H1 (cell line): ENCODE results near the gene PRICKLE1. TPM values are rescaled to one million over a fixed set of nuclear protein-coding genes. Genes with fewer than 3 reads are reported as not detected.

ENCODE experiments used
- CEBPB ChIP-seq: IDR thresholded peaks from 2 replicates; pipeline ENCODE4 v1.6.1; 2012; ENCODE audit warnings: low read depth, low read length
- CHD1 ChIP-seq: IDR thresholded peaks from 2 replicates; pipeline ENCODE4 v1.6.1; 2012; ENCODE audit warnings: low read depth, low read length, improper control_type of control experiment
- CHD2 ChIP-seq: IDR thresholded peaks from 2 replicates; pipeline ENCODE4 v1.6.1; 2012; ENCODE audit warnings: low read length, improper control_type of control experiment
- CREB1 ChIP-seq: IDR thresholded peaks from 2 replicates; pipeline ENCODE4 v1.6.1; 2012; ENCODE audit warnings: inconsistent platforms
- CTCF ChIP-seq, 3 experiments: IDR thresholded peaks; 1 replicate in 2 of 3; 2 replicates in 1 of 3; pipeline versions ENCODE4 v1.5.1 to v1.6.1; 2011; ENCODE audit warnings: low read length in 3 of 3, mild to moderate bottlenecking in 3 of 3, inconsistent platforms in 2 of 3, low read depth in 1 of 3, moderate library complexity in 1 of 3; ENCODE audit not compliant: insufficient read depth in 1 of 3; ENCODE audit errors: control extremely low read depth in 1 of 3
- E2F6 ChIP-seq: IDR thresholded peaks from 2 replicates; pipeline ENCODE4 v1.6.1; 2012; ENCODE audit warnings: inconsistent platforms
- EZH2 ChIP-seq: fragments of 200-600 bp; sonication (generic); IDR thresholded peaks from 2 replicates; pipeline ENCODE4 v1.7.1; 2012; ENCODE audit warnings: low read depth, mild to moderate bottlenecking, moderate library complexity, low read length, inconsistent platforms; ENCODE audit not compliant: severe bottlenecking
- GTF2F1 ChIP-seq: IDR thresholded peaks from 2 replicates; pipeline ENCODE4 v1.6.1; 2012; ENCODE audit warnings: low read depth, low read length, improper control_type of control experiment, borderline replicate concordance
- HDAC2 ChIP-seq, 2 experiments: fragments of 300-600 bp in 1 of 2; sonication (generic) in 1 of 2; IDR thresholded peaks; 2 replicates each; pipeline ENCODE4 v1.6.1; 2011 to 2012; ENCODE audit warnings: low read depth in 2 of 2, low read length in 2 of 2, mild to moderate bottlenecking in 2 of 2, moderate library complexity in 2 of 2, borderline replicate concordance in 1 of 2, inconsistent platforms in 1 of 2
- JUND ChIP-seq: IDR thresholded peaks from 2 replicates; pipeline ENCODE4 v1.6.1; 2011; ENCODE audit warnings: mild to moderate bottlenecking, improper control_type of control experiment, low read length
- KDM5A ChIP-seq: fragments of 200-600 bp; IDR thresholded peaks from 2 replicates; pipeline ENCODE4 v1.7.1; 2012; ENCODE audit warnings: mild to moderate bottlenecking, low read length, inconsistent platforms, mixed read lengths
- MAFK ChIP-seq: IDR thresholded peaks from 2 replicates; pipeline ENCODE4 v1.6.1; 2012; ENCODE audit warnings: low read depth, mild to moderate bottlenecking, improper control_type of control experiment, low read length
- NANOG ChIP-seq: IDR thresholded peaks from 2 replicates; pipeline ENCODE4 v1.6.1; 2011; ENCODE audit warnings: low read length, low read depth, mild to moderate bottlenecking, inconsistent platforms; ENCODE audit not compliant: insufficient read depth, poor library complexity, severe bottlenecking
- POLR2AphosphoS5 ChIP-seq: IDR thresholded peaks from 2 replicates; pipeline ENCODE4 v1.6.1; 2011; ENCODE audit warnings: low read depth, low read length
- RFX5 ChIP-seq: IDR thresholded peaks from 2 replicates; pipeline ENCODE4 v1.6.1; 2011; ENCODE audit warnings: low read depth, low read length, improper control_type of control experiment, borderline replicate concordance
- SIN3A ChIP-seq, 2 experiments: IDR thresholded peaks in 1 of 2; conservative IDR thresholded peaks in 1 of 2; 2 replicates each; pipeline ENCODE4 v1.6.1; 2011 to 2012; ENCODE audit warnings: low read length in 2 of 2, improper control_type of control experiment in 1 of 2, low read depth in 1 of 2, mild to moderate bottlenecking in 1 of 2
- SP1 ChIP-seq: IDR thresholded peaks from 2 replicates; pipeline ENCODE4 v1.6.1; 2011; ENCODE audit warnings: low read depth, low read length
- TAF1 ChIP-seq: IDR thresholded peaks from 2 replicates; pipeline ENCODE4 v1.6.1; 2011; ENCODE audit warnings: mild to moderate bottlenecking, low read depth, low read length
- TAF7 ChIP-seq: optimal IDR thresholded peaks from 2 replicates; pipeline ENCODE3; 2011; ENCODE audit warnings: low read depth, mild to moderate bottlenecking, inconsistent platforms, low read length, moderate library complexity, borderline replicate concordance
- TBP ChIP-seq: IDR thresholded peaks from 2 replicates; pipeline ENCODE4 v1.6.1; 2011; ENCODE audit warnings: low read depth, low read length, improper control_type of control experiment
- YY1 ChIP-seq: IDR thresholded peaks from 2 replicates; pipeline ENCODE4 v1.6.1; 2011; ENCODE audit warnings: low read depth, mild to moderate bottlenecking, low read length
- polyA plus RNA-seq, 7 experiments: library from polyadenylated mRNA; depleted of rRNA in 3 of 7; stranded (reverse) in 5 of 7; unstranded in 2 of 7; fragments of >200 nt in 5 of 7; fragments of 200-250 nt in 2 of 7; gene quantifications; 1 replicate in 5 of 7; 2 replicates in 1 of 7; 4 replicates in 1 of 7; pipeline versions ENCODE4 v1.2.1 to v1.2.3, GENCODE V29; 2011 to 2013; ENCODE audit warnings: missing spikeins in 2 of 7, mixed read lengths in 2 of 7
- total RNA-seq: library from RNA; stranded (reverse); fragmentation: NEBNext Ultra II Directional; extraction: Animal tissue kit (Norgen Biotek cat#: 25700); gene quantifications from 2 replicates; pipeline ENCODE4 v1.2.1, GENCODE V29; 2021

Gene PRICKLE1
- total and polyA plus RNA-seq, 2 of the 8 experiments (the other 6 are each of a cell fraction or from before 2014, with no cell fraction given), result 14.0 to 22.4 TPM

- peak; percentile 84 to 98 (median 89) for TF ChIP-seq CTCF (IDR thresholded peaks at IDR 0.05; ENCODE audit: control extremely low read depth in 1 of 3, insufficient read depth in 1 of 3, low read depth in 1 of 3, low read length in 3 of 3)
- 0 out of 4 replicates have a peak, but pooled peaks of 1 of the 2 experiments have one; percentile 0 for TF ChIP-seq SIN3A (conservative IDR thresholded peaks at IDR 0.05 in 1 of 2, IDR thresholded peaks at IDR 0.05 in 1 of 2; ENCODE audit: low read depth in 1 of 2, low read length in 2 of 2)
- peak; percentile 61 for TF ChIP-seq TAF1
- no peak for TF ChIP-seq MAFK
- TF ChIP-seq RFX5, result no peak
- TF ChIP-seq E2F6, result no peak
- TF ChIP-seq CREB1, result peak; percentile 35; the same call in 1 of the 2 replicates
- no peak for TF ChIP-seq CEBPB
- TF ChIP-seq TBP, result peak; percentile 43
- no peak for TF ChIP-seq JUND
- TF ChIP-seq EZH2, result peak; percentile 31
- no peak for TF ChIP-seq CHD1
- TF ChIP-seq HDAC2 (IDR thresholded peaks at IDR 0.05; ENCODE audit: borderline replicate concordance in 1 of 2, low read depth in 2 of 2, low read length in 2 of 2), result 0 out of 4 replicates have a peak, but pooled peaks of 1 of the 2 experiments have one; percentile 15
- peak; percentile 48; the same call in 1 of the 2 replicates for TF ChIP-seq POLR2AphosphoS5
- TF ChIP-seq CHD2, result no peak
- no peak for TF ChIP-seq SP1
- TF ChIP-seq GTF2F1, result no peak
- TF ChIP-seq YY1, result 0 out of 2 replicates have a peak, but pooled peaks have one; percentile 37
- TF ChIP-seq TAF7, result peak; percentile 66
- peak; percentile 49 for TF ChIP-seq NANOG
- TF ChIP-seq KDM5A, result 0 out of 2 replicates have a peak, but pooled peaks have one; percentile 22
These were observed 106.6 kb downstream of the PRICKLE1 start (continued) for GRCh38 chr12:42482748-42483520.
